HG03066 (cell line): ENCODE measurements around the gene CRABP2.

Experiments used
- ATAC-seq: cut with Tn5 transposase; IDR thresholded peaks from one replicate; pipeline ENCODE4 v1.9.1; 2021; ENCODE audit warnings: low read depth; ENCODE audit not compliant: unreplicated experiment

The CRABP2 gene

DNA sequence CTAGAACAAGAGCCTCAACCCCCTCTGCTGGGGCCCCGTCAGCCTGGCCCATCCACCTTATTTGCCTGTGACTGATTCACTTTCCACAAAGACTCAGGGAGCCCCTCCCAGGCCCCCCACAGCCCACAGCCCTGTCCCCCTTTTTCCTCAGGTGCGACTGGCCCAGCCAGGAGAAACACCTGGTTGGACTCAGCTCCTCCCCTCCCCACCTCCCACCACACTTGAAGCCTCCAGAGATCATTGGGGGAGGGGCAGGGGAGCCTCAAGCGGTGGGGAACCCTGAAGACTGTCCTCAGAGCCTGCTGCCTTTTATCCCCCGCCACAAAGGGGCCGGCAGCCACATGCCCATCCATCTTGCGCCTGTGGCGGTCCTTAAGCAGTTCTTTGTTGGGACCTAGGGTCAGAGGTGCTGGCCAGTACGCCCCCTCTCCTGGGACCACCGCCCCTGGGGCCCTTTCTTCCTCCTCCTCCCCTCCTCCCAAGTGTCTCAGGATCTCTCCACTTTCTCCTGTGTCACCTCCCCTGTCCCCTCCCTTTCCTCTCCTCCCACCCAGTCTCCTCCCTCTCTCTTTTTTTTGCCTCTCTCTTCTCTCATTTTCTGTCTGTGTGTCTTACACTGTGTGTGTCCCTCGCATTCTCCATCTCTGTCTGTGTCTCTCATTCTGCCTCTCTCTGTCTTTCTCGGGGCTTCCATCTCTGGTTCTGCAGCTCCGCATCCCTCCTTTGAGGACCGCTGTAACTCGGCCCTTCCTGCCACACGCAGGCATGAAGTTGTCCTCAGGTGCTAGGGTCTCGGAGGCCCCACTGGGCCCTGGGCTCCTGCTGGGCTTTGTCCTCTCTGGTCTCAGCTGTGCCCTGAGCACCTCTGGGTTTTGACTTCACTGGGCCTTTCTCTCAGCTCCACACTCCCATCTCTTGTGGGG lies 12.2 kb downstream of the CRABP2 start:
- ATAC-seq, result no peak

DNA sequence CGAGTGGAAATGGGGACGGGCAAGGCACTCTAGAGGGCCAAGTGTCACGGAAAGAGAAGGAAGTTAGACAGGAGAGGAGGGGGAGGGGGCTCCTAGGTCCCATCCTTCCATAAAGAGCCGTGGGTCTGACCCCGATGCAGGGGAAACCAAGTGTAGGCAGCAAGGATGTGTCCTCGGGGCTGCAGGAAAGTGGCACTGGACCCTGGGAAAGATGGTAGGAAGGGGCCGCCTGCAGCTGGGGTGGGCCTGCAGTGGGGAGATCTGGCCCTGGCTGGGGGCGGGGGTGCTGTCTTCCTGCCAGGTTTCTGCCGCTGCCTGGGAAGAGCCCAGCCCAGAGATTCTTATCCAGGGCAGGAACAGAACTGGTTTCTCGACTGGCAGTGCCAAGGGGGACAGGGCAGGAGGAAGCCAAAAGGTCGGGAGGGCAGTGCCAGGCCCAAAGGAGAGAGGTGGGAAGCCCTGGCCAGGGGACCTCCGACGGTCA lies 12.9 kb downstream of the CRABP2 start:
- ATAC-seq, result no peak

DNA sequence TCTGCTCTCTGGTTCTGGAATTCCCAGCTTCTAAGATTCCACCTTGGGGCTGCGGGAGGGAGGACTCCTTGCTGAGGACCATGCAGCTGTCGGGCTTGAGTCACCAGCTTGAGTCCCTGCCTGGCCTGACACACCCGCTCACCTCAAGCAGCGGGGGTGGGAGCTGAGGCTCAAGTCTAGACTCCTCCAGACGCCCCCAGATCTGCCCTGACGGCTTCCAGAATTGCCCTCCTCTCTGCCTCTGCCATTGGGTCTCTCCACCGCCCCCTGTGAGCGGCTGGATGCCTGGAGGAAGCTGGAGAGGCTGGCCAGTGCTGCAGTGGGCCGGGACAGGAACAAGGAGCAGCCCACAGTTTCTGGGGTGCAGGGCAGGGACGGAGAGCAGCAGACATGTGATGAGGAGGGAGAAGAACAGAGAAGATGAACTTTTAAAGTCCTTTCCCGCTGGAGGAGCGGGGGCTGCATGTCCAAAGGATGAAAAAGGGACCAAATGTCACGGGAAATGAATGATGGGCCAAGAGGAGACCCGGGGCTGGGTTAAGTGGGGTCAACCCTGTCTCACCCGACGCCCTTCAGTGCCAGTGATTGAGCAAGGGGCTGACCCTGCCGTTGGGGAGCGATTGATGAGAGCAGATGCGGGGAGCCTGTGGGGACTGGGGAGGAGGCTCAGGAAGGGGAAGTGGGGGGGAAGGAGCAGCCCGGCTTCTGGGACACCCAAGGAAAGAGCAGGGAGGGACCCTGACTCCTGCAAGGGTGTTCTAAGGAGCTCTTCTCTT lies 13.5 kb downstream of the CRABP2 start:
- no peak for ATAC-seq

DNA sequence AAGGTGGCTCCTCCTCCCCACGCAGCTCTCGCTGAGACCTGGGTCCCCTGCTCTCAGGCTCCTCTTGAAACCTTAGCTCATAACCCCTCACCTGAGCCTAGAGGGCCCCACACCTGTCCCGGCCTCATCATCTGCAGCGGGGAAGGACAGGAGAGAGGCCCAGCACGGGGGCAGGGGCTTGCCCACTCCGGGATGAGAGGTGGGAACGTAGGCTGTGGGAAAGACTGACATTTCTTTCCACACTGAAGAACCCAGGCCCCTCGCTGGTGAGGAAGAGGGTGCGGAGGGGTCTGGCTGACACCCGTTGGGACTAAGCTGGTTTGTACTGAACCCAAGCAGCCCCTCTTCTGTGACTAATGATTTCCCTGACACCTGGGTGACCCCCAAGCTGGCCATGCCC lies 14.2 kb downstream of the CRABP2 start:
- ATAC-seq, result no peak

DNA sequence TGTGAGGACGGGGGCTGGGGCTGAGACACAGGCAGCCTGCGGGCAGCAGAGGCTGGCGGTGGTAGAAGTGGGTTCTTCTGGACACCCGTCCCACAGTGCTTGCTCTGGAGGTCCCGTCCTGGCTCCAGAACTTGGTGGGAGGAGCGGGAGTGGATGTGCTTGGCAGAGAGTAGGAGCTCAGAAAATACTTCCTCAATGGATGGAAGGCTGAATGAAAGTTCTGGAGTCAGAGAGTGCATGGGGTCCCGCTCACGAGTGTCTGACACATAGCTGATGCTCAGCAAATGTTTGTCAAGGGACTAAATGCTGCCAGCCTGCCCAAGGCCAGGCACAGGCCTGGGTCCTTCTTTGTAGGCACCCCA lies 14.7 kb downstream of the CRABP2 start:
- no peak for ATAC-seq

DNA sequence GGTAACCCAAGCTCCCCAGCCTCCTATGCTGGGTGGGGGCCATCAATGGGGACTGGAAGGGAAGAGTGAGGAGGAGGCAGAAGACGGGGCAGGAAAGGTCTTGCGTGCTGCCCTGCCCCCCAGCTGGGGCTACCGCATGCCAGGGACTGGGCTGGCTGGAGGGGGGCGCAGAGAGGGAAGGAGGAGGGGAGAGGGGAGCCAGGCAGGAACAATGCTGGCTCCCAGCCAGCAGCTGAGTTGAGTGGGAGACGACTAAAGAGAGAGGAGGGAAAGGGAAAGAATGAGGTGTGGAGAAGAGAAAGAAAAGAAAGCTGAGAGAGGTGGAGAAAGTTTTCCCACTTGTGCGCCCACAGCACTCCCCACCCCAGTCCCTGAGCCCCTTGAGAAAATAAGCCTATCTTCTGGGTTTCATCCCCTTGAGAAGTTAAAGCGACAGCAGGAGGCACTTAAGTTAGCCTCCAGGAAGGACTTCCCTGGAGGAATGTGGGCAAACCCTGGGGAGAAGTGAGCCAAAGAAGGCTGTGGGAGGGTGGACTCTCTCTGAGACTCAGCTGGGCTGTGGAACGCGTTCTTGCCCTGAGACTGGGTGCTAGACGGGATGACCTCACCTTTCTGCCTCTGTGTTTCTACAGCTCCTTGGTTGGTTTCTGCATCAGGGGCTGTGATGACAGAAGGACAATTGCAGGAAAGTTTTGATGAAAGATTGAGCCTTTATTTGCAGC lies 15.3 kb downstream of the CRABP2 start:
- no peak for ATAC-seq

DNA sequence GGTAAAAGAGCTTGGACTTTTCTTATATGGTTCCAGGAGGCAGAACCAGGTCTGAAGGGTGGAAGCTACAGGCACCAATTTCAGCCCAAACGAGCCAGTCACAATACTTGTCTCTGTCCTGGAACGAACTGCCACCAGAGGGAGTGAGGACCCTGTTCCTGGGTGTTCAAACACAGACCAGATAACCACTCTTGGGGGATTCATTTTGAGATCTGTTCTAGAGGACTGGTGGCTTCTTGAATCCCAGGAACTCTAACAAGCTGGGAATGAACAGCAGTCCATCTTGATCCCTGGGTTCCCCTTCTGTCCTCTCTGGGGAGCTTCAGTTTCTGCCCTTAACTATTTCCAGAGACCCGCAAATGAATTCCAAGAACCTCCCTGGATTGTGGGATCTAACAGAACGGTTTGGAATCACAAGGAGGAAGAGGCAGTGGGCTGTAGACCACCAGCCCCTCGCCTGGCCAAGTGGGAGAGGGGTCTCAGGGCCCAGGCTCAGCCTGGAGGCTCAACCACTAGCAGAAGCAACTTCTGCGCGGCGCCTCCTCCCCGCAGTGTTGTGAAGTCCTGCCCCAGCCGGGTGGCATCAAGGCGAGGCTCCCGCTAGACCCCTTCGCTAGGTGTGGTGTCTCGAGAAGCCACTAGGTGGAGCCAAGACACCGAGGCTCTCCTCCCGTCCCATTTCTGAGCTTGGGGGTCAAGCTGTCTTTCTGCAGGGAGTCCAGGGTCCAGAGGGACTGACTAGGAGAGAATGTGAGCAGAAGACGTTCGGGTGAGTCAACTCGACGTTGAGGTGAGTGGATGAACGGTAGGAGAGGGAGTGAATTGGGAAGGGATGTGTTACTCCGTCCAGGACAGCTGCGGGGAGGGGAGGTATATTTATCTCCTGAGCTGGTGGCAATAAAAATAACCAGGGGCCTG lies 16.1 kb downstream of the CRABP2 start:
- ATAC-seq, result no peak

DNA sequence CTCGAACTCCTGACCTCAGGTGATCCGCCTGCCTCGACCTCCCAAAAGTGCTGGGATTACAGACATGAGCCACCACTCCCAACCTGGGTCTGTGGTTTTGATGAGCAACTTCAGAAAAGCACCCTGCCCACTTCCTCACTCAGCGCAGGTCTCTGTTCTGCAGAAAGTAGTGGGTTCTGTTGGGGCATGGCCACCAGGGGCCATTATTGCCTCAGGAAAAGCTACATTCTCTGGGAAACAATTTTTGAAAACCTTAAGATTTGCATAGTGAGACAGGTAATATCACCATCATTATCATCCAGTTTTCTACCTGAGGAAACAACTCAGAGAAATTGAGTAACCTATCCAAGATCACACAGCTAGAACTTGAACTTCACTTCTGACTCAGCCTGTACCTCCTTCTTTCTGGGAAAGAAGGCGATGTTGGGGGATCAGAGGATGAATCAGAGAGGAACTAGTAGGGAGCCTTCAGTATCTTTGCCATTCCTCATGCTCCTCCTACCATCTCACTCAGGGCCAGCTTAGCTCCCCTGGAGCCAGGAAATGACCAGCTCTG lies 21.1 kb downstream of the CRABP2 start:
- no peak for ATAC-seq

DNA sequence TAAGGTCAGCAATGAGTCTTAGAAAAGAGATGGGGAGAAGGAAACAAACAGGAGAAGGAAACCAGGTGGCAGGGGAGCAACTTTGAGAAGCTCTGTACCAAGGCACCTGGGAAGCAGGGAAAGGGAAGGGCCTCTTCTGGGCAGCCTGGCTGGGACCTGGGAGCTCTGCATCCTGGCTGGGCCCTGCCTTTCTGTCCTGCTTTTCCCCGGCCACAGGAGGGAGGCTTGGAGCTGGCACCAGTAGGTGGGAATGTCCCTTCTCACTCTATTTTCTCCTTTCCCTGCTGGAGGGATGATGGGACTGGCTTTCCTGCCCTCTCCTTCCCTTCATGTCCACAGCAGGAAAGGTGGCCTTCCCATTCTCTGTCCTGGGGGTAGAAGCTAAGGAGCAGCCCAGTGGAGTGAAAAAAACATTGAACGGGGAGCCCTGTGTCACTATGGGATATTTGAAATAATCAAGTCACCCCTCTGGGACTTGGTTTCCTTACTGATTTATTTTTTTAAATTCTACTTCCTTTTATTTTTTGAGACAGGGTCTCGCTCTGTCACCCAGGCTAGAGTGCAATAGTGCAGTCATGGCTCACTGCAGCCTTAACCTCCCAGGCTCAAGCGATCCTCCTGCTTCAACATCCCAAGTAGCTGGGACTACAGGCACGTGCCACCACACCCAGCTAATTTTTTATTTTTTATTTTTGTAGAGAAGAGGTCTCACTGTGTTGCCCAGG lies 23.1 kb downstream of the CRABP2 start:
- ATAC-seq, result no peak

DNA sequence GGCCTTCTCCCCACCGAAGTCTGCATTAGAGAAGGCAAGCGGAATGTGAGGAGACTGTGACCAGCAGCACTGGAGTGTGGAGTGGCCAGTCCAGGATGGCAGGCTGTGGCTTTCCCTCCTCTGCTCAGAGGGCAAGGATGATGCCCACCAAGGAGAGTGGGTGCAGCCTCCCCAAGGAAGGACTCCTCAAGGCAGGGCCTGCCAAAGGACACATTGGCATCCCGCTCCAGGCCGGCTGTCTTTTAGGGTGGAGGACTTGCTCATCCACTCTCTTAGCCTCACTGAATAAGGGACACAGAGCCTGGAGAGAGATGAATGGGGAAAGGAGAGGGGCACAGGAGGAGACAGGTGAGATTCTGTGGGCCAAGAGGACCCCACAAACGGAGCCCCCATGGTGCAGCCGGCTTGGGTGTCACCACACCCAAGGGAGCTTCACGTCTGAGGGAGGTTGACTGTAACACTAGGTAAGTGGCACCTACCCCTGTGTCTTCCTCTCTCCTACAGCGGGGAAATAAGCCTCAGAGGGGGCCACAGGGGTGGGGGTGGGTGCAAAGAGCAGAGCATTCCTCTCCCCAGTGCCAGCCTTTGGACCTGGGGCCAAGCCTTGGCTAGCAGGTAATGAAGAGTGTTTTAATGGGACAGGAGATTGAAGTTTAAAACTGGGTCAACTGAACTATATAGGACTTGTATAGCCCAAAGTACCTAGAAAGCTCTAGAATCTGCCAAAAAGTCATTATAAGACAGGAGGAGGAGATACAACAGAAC lies 24.0 kb downstream of the CRABP2 start:
- ATAC-seq, result no peak

DNA sequence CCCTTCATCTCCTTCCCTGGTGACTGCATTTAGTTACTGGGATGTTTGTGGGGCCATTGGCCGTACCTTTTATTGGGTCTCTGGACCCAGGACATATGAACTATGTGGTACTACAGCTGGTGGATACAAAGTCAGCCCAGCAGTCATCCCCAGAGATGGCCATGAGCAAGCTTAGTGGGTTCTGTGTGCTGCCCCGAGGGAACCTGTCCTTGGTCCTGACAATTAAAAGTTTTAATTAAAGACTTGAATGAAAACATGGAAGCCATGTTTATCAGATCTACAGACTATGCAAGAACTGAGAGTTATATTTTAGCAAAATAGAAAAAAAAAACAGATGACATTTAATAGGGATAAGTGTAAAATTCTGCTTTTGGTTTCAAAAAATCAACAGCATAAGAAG lies 25.3 kb downstream of the CRABP2 start:
- ATAC-seq, result no peak

DNA sequence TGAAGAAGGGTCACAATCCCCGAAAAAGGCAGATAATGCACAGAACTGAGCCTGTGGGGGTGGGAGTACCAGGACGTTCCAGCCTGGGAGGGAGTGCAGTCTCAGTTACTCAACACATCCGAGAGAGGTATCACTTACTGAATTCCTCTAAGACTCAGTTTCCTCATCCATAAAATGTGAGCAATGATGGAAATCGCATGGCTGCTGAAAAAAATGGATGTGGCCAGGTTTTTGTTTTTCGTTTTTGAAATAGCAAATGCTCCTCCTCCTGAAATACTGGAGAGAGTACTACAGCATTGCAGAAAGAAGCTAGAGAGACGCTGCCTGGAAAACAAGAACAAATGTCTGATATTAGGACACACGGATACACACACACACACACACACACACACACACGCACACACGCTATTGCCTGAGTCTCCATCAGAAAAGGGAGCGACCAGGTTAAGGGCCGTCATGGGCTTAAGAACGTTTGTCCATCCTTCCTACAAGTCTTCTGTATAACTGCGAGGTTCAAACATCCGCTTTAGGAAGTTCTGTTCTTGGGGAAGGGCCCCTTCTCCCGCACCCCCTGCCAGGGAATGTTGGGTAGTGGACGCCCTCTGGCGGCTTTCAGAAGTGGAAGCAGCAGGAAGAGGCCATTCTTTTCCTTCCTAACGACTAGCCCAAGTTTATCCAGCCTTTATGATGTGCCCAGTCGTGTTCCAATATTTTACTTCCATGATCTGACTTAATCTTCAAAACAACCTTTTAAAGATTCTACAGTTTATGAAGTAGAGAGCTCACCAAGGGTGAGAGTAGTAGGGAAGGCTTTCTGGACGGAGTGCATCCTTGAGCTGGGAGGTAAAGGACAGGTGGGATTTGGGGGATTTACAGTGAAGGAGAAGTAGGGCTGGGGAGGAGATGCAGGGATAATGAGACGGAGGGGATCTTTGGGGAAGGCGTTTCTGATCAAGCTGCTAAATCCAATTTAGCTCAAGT lies 27.5 kb downstream of the CRABP2 start:
- no peak for ATAC-seq

DNA sequence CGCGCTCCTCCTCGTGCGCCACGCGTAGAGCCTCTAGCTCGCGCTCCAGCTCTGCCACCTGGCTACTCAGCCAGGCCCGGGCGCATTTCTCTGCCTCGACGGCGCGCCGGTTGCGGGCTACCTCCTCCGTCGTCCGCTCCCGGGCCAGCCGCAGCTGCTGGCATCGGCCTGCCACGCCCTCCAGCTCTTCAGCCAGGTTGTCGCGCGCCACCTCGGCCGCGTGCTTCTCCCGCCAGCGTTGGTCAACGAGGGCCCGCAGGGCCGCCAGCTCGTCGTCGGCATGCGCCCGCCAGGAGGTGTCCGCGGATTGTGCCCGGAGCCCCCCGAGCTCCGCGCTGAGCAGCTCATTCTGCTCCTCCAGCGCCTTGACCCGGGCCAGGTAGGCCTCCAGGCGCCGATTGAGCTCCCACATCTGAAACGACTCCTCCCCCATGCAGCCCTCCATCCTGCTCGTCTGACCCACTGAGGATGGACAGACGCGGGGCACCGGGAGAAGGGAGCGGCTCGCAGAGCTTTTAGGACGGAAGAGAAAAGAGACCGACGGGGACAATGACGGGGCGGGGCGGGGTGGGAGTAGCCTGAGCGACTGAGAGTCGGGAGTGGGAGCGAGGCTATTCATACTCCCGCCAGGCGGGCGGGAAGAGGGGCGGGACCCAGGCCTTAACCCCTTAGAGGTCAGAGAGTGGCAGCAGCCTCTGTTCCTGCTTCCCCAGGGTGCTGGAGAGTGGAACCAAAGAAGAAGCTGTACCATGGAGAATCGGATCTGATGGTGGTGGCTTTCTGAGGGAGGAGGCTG lies 28.4 kb downstream of the CRABP2 start, which contains the start of gene NES:
NES (minus strand) TSS at position 588 of the 796 bp plus-strand sequence; CDS start at position 445, 143 bp downstream.
- no peak for ATAC-seq

DNA sequence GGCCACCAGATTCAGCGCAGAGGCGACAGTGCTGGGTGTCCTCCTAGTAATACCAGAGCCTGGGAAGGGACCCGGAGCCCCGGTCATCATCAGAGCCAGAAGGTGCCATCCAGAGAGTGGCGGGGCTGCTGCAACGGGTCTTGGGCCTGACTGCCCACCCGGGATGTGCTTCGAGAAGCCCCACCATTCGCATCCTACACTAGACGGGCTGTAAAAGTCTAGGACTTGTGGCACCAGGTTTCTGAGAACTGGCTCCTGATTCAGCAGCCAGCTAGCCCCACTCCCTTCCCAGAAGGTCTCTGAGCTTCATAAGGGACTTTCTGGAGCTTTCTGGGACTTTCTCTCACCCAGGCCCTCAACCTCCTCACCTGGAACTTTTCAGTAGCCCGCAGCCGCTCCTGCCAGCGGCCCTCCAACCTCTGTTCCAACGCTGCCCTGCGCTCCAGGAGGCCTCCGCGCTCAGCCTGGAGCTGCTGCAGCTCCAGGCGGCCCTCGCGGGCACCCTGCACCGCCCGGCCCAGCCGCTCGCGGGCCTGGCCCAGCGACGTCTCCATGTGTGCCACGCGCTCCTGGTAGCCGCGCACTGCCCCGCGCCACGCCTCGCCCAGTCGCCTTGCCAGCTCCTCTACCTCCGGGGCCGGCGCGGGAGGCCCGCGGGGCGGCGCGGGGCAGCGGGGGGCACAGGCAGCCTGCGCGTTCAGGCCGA lies 29.1 kb downstream of the CRABP2 start:
- no peak for ATAC-seq

DNA sequence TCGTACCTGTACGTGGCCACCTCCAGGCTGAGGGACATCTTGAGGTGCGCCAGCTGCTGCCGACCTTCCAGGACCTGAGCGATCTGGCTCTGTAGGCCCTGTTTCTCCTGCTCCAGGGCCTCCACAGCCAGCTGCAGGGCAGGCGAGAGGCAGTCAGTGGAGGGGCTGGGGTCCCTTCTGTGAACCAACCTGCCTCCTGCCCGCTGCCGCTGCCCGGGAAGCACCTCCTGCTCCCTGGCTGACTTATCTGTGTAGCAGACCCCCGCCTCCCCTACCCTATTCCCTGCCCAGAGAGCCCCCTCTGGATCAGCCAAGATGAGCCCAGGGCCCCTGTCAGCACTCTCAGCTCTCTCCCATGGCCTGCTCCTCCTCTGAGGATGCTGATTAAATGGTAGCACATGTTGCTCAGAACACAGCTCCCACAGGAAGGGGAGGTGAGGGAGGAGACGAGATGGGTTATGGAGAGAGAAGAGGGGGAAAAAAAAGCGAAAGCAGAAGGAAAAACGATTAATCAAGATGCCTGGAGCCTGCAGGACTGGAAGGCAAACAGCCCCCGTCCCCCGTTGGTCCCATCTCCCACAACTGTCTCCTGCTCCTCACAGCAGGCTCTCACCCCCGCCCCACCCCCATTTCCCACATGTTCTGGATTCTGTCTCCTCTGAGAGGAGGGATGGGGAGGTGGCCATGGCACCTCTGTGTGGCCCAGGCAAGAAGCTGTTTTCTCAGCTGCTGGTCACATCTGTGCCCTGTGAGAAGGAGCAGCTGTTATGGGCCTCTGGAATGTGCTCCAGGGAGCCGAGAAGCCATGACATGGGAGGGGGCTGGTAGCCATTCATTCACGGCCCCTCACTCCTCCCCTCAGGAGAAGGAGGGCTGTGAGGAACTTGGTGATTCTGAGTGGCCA lies 29.9 kb downstream of the CRABP2 start:
- ATAC-seq, result no peak
